ENCODE measurements around the gene ACP4. TPM values are rescaled to one million over a fixed set of nuclear protein-coding genes. Genes with fewer than 3 reads are reported as not detected.
"Not testable (repeated sequence)": the region's sequence is repeated elsewhere in the genome, so short reads cannot be mapped to it uniquely, and the experiment has no call there.

Gene ACP4
- total and polyA plus RNA-seq, 2 donors (not counting 1 experiment from before 2014, with no cell fraction given), result not detected

- CTCF ChIA-PET; H3K9ac ChIP-seq (ENCODE audit: low read length); ATAC-seq (ENCODE audit: low read depth): not testable (repeated sequence)
Measured at GRCh38 chr19:50767263-50767662, 23.0 kb upstream of the ACP4 start.

GRCh38 chr19:50768277-50768676 lies 21.9 kb upstream of the ACP4 start:
- no peak overlapping the region for H3K4me2 ChIP-seq (replicated peaks; ENCODE audit: low read depth, low read length, poor library complexity, severe bottlenecking)
- H4K20me1 ChIP-seq (ENCODE audit: control insufficient read depth, insufficient read depth, low read length, poor library complexity, severe bottlenecking), result no peaks in the 10 kb centered on the region
- ATAC-seq (ENCODE audit: low read depth) (no peak), DNase-seq (no peak)
- H3K79me2 ChIP-seq (ENCODE audit: control insufficient read depth, insufficient read depth, low read length), result no peaks in the 10 kb centered on the region
- H3K36me3 ChIP-seq (replicated peaks in 1 of 2; ENCODE audit: control extremely low read depth in 1 of 2, control insufficient read depth in 1 of 2, extremely low read depth in 1 of 2, insufficient read depth in 2 of 2, low read length in 1 of 2), result no peaks in the 10 kb centered on the region
- ChIA-PET CTCF (no interaction called here), POLR2A (no interaction called here)
- Mint-ChIP-seq H3K4me1 (no peaks in the 10 kb centered on the region), H3K4me3 (no peak overlapping the region), H3K27ac (no peak overlapping the region), H3K9me3 (ENCODE audit: insufficient read depth) (no peaks in the 10 kb centered on the region), H3K27me3 (peaks cover 25% of the 10 kb centered on the region)
- no peaks in the 10 kb centered on the region for H3K27me3 ChIP-seq (replicated peaks in 1 of 4; ENCODE audit: control extremely low read depth in 1 of 4, control insufficient read depth in 3 of 4, insufficient read depth in 4 of 4, low read length in 3 of 4)
- no peak overlapping the region for H3K9ac ChIP-seq (ENCODE audit: low read length)
- TF ChIP-seq EZH2 (IDR thresholded peaks at IDR 0.05; ENCODE audit: borderline replicate concordance, insufficient read depth, low read depth, low read length, poor library complexity, severe bottlenecking), result no peak
- TF ChIP-seq CTCF (IDR thresholded peaks at IDR 0.05), result no peak
- WGBS (ENCODE audit: insufficient coverage), result 30% methylated on average over 4 of the region's 5 CpGs
- no peak overlapping the region for H3K4me3 ChIP-seq (ENCODE audit: control extremely low read depth in 1 of 5, extremely low read depth in 1 of 5, insufficient read depth in 1 of 5, low read depth in 2 of 5, low read length in 4 of 5)
- intact Hi-C loops (cut with micrococcal nuclease), result no loop called here
- H3K27ac ChIP-seq (ENCODE audit: low read length in 2 of 2), result no peak overlapping the region
- H3K9me3 ChIP-seq (ENCODE audit: control extremely low read depth in 1 of 3, control insufficient read depth in 2 of 3, insufficient read depth in 1 of 3, low read length in 2 of 3), result peaks cover 0 to 4% (median 1%) of the 10 kb centered on the region in 3 donors
- H3K4me1 ChIP-seq (ENCODE audit: control insufficient read depth in 2 of 2, insufficient read depth in 2 of 2, low read length in 2 of 2), result no peaks in the 10 kb centered on the region
- no peak overlapping the region for H2AFZ ChIP-seq (ENCODE audit: insufficient read depth, low read depth, low read length, poor library complexity, severe bottlenecking)

More at GRCh38 chr19:50767263-50767662, 23.0 kb upstream of the ACP4 start:
- H3K4me3 ChIP-seq (ENCODE audit: control extremely low read depth in 1 of 5, extremely low read depth in 1 of 5, insufficient read depth in 1 of 5, low read depth in 2 of 5, low read length in 4 of 5); H3K27ac Mint-ChIP-seq; H3K9me3 Mint-ChIP-seq (ENCODE audit: insufficient read depth); DNase-seq; H2AFZ ChIP-seq (ENCODE audit: insufficient read depth, low read depth, low read length, poor library complexity, severe bottlenecking); H3K27ac ChIP-seq (ENCODE audit: low read length in 2 of 2); intact Hi-C loops (cut with micrococcal nuclease); POLR2A ChIA-PET; H4K20me1 ChIP-seq (ENCODE audit: control insufficient read depth, insufficient read depth, low read length, poor library complexity, severe bottlenecking); H3K4me1 ChIP-seq (ENCODE audit: control insufficient read depth in 2 of 2, insufficient read depth in 2 of 2, low read length in 2 of 2); H3K4me2 ChIP-seq (replicated peaks; ENCODE audit: low read depth, low read length, poor library complexity, severe bottlenecking); H3K27me3 ChIP-seq (replicated peaks in 1 of 4; ENCODE audit: control extremely low read depth in 1 of 4, control insufficient read depth in 3 of 4, insufficient read depth in 4 of 4, low read length in 3 of 4); H3K9me3 ChIP-seq (ENCODE audit: control extremely low read depth in 1 of 3, control insufficient read depth in 2 of 3, insufficient read depth in 1 of 3, low read length in 2 of 3); H3K4me1 Mint-ChIP-seq; H3K79me2 ChIP-seq (ENCODE audit: control insufficient read depth, insufficient read depth, low read length); H3K36me3 ChIP-seq (replicated peaks in 1 of 2; ENCODE audit: control extremely low read depth in 1 of 2, control insufficient read depth in 1 of 2, extremely low read depth in 1 of 2, insufficient read depth in 2 of 2, low read length in 1 of 2); H3K4me3 Mint-ChIP-seq: not testable (repeated sequence)
- 77% methylated on average over 5 of the region's 5 CpGs for WGBS (ENCODE audit: insufficient coverage)
- H3K27me3 Mint-ChIP-seq, result peaks cover 25% of the 10 kb centered on the region

GRCh38 chr19:50770164-50770563 lies 20.1 kb upstream of the ACP4 start, which contains the start of gene GPR32:
GPR32 (plus strand) TSS chr19:50770464; CDS start chr19:50770601, 137 bp downstream.
- POLR2A ChIA-PET; DNase-seq; H3K4me2 ChIP-seq (replicated peaks; ENCODE audit: low read depth, low read length, poor library complexity, severe bottlenecking); ATAC-seq (ENCODE audit: low read depth); H4K20me1 ChIP-seq (ENCODE audit: control insufficient read depth, insufficient read depth, low read length, poor library complexity, severe bottlenecking); H3K9ac ChIP-seq (ENCODE audit: low read length); H2AFZ ChIP-seq (ENCODE audit: insufficient read depth, low read depth, low read length, poor library complexity, severe bottlenecking); H3K36me3 ChIP-seq (replicated peaks in 1 of 2; ENCODE audit: control extremely low read depth in 1 of 2, control insufficient read depth in 1 of 2, extremely low read depth in 1 of 2, insufficient read depth in 2 of 2, low read length in 1 of 2); H3K27me3 ChIP-seq (replicated peaks in 1 of 4; ENCODE audit: control extremely low read depth in 1 of 4, control insufficient read depth in 3 of 4, insufficient read depth in 4 of 4, low read length in 3 of 4); H3K4me3 ChIP-seq (ENCODE audit: control extremely low read depth in 1 of 5, extremely low read depth in 1 of 5, insufficient read depth in 1 of 5, low read depth in 2 of 5, low read length in 4 of 5); H3K4me1 Mint-ChIP-seq; H3K4me1 ChIP-seq (ENCODE audit: control insufficient read depth in 2 of 2, insufficient read depth in 2 of 2, low read length in 2 of 2); H3K27ac ChIP-seq (ENCODE audit: low read length in 2 of 2); CTCF ChIA-PET; H3K9me3 Mint-ChIP-seq (ENCODE audit: insufficient read depth); H3K27ac Mint-ChIP-seq; H3K9me3 ChIP-seq (ENCODE audit: control extremely low read depth in 1 of 3, control insufficient read depth in 2 of 3, insufficient read depth in 1 of 3, low read length in 2 of 3); H3K4me3 Mint-ChIP-seq; intact Hi-C loops (cut with micrococcal nuclease); H3K79me2 ChIP-seq (ENCODE audit: control insufficient read depth, insufficient read depth, low read length): not testable (repeated sequence)
- H3K27me3 Mint-ChIP-seq, result peaks cover 28% of the 10 kb centered on the region
- 75% methylated on average over 1 of the region's 2 CpGs for WGBS (ENCODE audit: insufficient coverage)
